H7 (cell line): Measurements from ENCODE around the gene KRT82. TPM values are rescaled to one million over a fixed set of nuclear protein-coding genes. Genes with fewer than 3 reads are reported as not detected.

ENCODE experiments used
- DNase-seq: peaks from one replicate; pipeline ENCODE4 v3.0.0; 2012
- H3K27me3 ChIP-seq: 2 replicates; pipeline ENCODE4 v1.6.0; 2011; ENCODE audit warnings: mild to moderate bottlenecking, low read length; ENCODE audit not compliant: control insufficient read depth, insufficient read depth
- H3K36me3 ChIP-seq: replicated peaks from 2 replicates; pipeline ENCODE4 v1.5.1; 2011; ENCODE audit warnings: low read length; ENCODE audit not compliant: control insufficient read depth, insufficient read depth
- H3K4me3 ChIP-seq: 2 replicates; pipeline ENCODE4 v1.5.1; 2011; ENCODE audit warnings: low read depth, mild to moderate bottlenecking, control low read depth, low read length, moderate library complexity; ENCODE audit not compliant: insufficient read depth
- total RNA-seq: library from RNA; depleted of rRNA; stranded (reverse); fragments of >200 nt; shearing (Covaris generic); gene quantifications from 2 replicates; pipeline ENCODE4 v1.2.3, GENCODE V29; 2014

KRT82 gene
- total RNA-seq, 1 experiment from 2014 or later = not detected

- no peak overlapping the region for H3K4me3 ChIP-seq
- no peaks in the 10 kb centered on the region for H3K27me3 ChIP-seq
- no peaks in the 10 kb centered on the region for H3K36me3 ChIP-seq
- no peak for DNase-seq
These were observed 14.5 kb downstream of the KRT82 start for GRCh38 chr12:52391618-52392002.

- H3K4me3 ChIP-seq = no peak overlapping the region
- no peaks in the 10 kb centered on the region for H3K27me3 ChIP-seq
- peak; percentile 79 for DNase-seq
These were observed 15.2 kb downstream of the KRT82 start for GRCh38 chr12:52390739-52391617.

GRCh38 chr12:52389313-52390207 is 16.6 kb downstream of the KRT82 start:
- H3K36me3 ChIP-seq = no peaks in the 10 kb centered on the region
- H3K4me3 ChIP-seq = no peak overlapping the region
- no peak for DNase-seq
- no peaks in the 10 kb centered on the region for H3K27me3 ChIP-seq

More at GRCh38 chr12:52390739-52391617, 15.2 kb downstream of the KRT82 start:
- H3K36me3 ChIP-seq = no peaks in the 10 kb centered on the region

- Histone ChIP-seq H3K27me3 (no peaks in the 10 kb centered on the region), H3K36me3 (no peaks in the 10 kb centered on the region), H3K4me3 (no peak overlapping the region)
- no peak for DNase-seq
These were observed 18.3 kb downstream of the KRT82 start for GRCh38 chr12:52387859-52388258.

DNA sequence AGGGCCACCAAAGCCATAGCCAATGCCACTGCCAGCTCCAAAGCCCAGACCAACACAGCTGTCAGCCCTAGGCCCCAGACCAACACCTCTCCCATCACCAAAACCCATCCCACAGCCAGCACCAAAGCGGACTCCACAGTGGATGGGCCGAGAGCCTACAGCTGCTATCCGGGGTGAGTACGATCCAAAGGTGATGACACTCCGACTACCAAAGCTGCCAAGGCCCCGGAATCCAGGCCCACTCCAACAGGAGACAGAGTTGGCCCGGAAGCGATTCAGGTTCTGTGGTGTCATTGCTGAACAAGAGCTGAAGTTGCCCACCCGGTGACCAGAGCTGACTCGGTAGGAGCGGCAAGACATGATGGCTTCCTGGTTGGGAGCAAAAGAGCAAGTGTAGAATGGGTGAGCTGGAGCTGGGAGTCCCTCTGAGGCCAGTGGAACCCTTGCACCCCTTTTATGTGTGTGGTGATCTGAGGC is 20.9 kb downstream of the KRT82 start, which contains the start of gene KRT84:
Gene KRT84, minus strand, starts transcription at position 427 of the 477 bp plus-strand sequence. Its CDS starts 67 bp downstream, at position 360.
- H3K4me3 ChIP-seq = no peak within 1 kb of the TSS
- no peaks in the 10 kb centered on the region for H3K36me3 ChIP-seq
- DNase-seq = no peak
- no peaks in the 10 kb centered on the region for H3K27me3 ChIP-seq

GRCh38 chr12:52383331-52383730 is 22.8 kb downstream of the KRT82 start:
- Histone ChIP-seq H3K4me3 (no peak overlapping the region), H3K27me3 (no peaks in the 10 kb centered on the region), H3K36me3 (no peaks in the 10 kb centered on the region)
- no peak for DNase-seq

DNA sequence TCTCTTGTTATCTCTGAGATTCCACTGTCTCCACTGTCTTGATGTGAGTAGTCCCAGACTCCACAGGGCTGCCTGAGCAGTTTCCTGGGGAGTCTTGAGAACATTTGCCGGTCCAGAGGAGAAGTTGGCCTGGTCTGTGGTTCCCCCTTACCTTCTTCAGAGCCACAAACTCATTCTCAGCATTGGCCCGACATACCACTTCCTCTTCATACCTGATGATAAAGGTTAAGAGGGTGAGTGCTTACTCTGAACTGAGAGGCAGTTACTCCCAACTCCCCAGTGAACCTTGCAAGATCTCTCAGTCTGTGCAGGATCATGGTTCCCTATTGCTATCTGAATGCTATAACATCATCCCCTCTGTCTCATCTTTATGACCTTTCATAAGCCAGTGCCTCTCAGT is 23.3 kb downstream of the KRT82 start:
- Histone ChIP-seq H3K27me3 (no peaks in the 10 kb centered on the region), H3K36me3 (no peaks in the 10 kb centered on the region), H3K4me3 (no peak overlapping the region)
- no peak for DNase-seq

- Histone ChIP-seq H3K27me3 (peaks cover 2% of the 10 kb centered on the region; the same call in 1 of the 2 replicates), H3K36me3 (no peaks in the 10 kb centered on the region), H3K4me3 (no peak overlapping the region)
- no peak for DNase-seq
These were observed 24.9 kb downstream of the KRT82 start for GRCh38 chr12:52381206-52381605.

DNA sequence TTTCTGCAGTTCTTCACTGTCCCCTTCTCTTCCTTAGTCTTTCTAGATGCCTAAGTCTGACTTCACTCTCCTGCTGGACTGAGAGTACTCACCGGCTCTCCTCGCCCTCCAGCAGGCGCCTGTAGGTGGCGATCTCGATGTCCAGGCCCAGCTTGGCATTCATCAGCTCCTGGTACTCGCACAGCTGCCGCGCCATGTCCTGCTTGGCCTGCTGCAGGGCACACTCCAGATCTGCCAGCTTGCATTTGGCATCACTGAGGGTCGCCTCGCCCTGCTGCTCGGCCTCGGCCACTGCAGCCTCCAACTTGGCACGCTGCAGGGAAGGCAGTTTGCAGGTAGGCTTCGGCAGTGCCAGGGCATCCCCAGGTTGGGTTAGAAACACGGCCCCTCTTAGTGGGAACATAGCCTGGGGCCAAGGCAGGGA is 25.9 kb downstream of the KRT82 start:
- H3K4me3 ChIP-seq = no peak overlapping the region
- H3K36me3 ChIP-seq = no peaks in the 10 kb centered on the region
- DNase-seq = peak; percentile 80
- H3K27me3 ChIP-seq = peaks cover 2% of the 10 kb centered on the region; the same call in 1 of the 2 replicates

- Histone ChIP-seq H3K27me3 (peaks cover 2% of the 10 kb centered on the region; the same call in 1 of the 2 replicates), H3K4me3 (no peak overlapping the region), H3K36me3 (no peaks in the 10 kb centered on the region)
- no peak for DNase-seq
These were observed 26.6 kb downstream of the KRT82 start for GRCh38 chr12:52379536-52379935.

DNA sequence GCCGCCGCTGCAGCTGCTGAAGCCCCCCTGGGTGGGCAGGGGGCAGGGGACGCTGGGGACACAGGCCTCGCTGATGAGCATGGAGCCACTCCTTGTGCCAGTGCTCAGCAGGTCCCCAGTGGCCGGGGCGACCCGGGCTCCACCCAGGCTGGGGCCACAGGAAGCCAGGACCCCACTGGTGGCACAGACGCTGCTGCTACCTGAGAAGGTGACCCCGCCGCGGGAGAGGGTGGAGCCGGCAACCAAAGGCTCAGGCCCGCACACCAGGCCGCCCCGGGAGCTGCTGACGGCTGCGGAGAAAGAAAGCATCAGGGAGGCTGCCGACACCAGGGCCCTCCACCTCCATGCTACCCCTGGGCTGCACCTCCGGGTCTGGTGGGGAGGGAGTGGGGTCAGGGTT is 28.0 kb downstream of the KRT82 start:
- Histone ChIP-seq H3K4me3 (no peak overlapping the region), H3K36me3 (no peaks in the 10 kb centered on the region), H3K27me3 (peaks cover 2% of the 10 kb centered on the region; the same call in 1 of the 2 replicates)
- DNase-seq = no peak

DNA sequence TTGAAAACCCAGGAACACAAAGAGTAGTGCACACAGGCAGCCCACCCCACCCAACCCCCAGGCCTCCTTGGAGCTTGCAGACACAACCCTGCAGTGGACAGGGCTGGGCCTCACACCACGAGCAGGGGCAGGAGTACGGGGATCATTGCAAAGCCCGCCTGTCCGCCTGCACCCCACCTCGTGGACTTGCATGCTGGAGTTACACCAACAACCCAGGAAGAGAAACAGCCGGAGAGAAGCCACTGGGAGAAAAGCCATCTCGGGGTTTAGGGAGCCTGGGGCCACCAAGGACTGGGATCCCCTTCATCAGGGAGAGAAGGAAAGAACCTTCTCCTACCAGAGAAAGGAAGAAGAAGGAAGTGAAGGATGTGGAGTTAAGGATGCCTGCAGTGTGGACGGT is 28.9 kb downstream of the KRT82 start:
- no peak overlapping the region for H3K4me3 ChIP-seq
- no peaks in the 10 kb centered on the region for H3K36me3 ChIP-seq
- peaks cover 2% of the 10 kb centered on the region; the same call in 1 of the 2 replicates for H3K27me3 ChIP-seq
- no peak for DNase-seq

GRCh38 chr12:52372216-52373154 is 33.6 kb downstream of the KRT82 start:
- Histone ChIP-seq H3K36me3 (no peaks in the 10 kb centered on the region), H3K4me3 (no peak overlapping the region), H3K27me3 (peaks cover under 1% of the 10 kb centered on the region)
- peak; percentile 91 for DNase-seq
